ENCODE results near the gene GARIN3. TPM values are rescaled to one million over a fixed set of nuclear protein-coding genes. Genes with fewer than 3 reads are reported as not detected.
"Not testable (repeated sequence)": the region's sequence is repeated elsewhere in the genome, so short reads cannot be mapped to it uniquely, and the experiment has no call there.

Gene GARIN3
- total and polyA plus RNA-seq, 2 donors (not counting 1 experiment from before 2014, with no cell fraction given) = not detected

- Histone ChIP-seq H4K20me1 (ENCODE audit: control insufficient read depth, extremely low read depth, insufficient read depth, low read length) (no peaks in the 10 kb centered on the region), H3K79me2 (ENCODE audit: control insufficient read depth, insufficient read depth, low read length) (no peaks in the 10 kb centered on the region), H3K4me2 (ENCODE audit: extremely low read depth, insufficient read depth, low read length) (no peak overlapping the region), H3K4me1 (ENCODE audit: control insufficient read depth, extremely low read depth, insufficient read depth, low read length) (no peaks in the 10 kb centered on the region), H2AFZ (ENCODE audit: low read length) (no peak overlapping the region), H3K36me3 (ENCODE audit: control insufficient read depth, insufficient read depth, low read length) (no peaks in the 10 kb centered on the region), H3K9me3 (ENCODE audit: control insufficient read depth, insufficient read depth, low read depth, low read length) (no peaks in the 10 kb centered on the region), H3K27ac (ENCODE audit: insufficient read depth, low read length) (no peak overlapping the region), H3K27me3 (ENCODE audit: control insufficient read depth, insufficient read depth, low read length) (no peaks in the 10 kb centered on the region), H3K9ac (ENCODE audit: insufficient read depth, low read length) (no peak overlapping the region), H3K4me3 (replicated peaks in 1 of 4; ENCODE audit: control extremely low read depth in 1 of 4, insufficient read depth in 1 of 4, low read depth in 3 of 4, low read length in 4 of 4) (no peak overlapping the region)
- no peak for DNase-seq (ENCODE audit: low read depth in 2 of 2)
- TF ChIP-seq CTCF (conservative IDR thresholded peaks at IDR 0.05 in 1 of 2, IDR thresholded peaks at IDR 0.05 in 1 of 2; ENCODE audit: low read depth in 1 of 2, low read length in 2 of 2) (no peak), EZH2 (IDR thresholded peaks at IDR 0.05; ENCODE audit: low read length, missing control alignments) (no peak)
Observed at GRCh38 chr5:157214415-157214814, 48.4 kb upstream of the GARIN3 start.

DNA sequence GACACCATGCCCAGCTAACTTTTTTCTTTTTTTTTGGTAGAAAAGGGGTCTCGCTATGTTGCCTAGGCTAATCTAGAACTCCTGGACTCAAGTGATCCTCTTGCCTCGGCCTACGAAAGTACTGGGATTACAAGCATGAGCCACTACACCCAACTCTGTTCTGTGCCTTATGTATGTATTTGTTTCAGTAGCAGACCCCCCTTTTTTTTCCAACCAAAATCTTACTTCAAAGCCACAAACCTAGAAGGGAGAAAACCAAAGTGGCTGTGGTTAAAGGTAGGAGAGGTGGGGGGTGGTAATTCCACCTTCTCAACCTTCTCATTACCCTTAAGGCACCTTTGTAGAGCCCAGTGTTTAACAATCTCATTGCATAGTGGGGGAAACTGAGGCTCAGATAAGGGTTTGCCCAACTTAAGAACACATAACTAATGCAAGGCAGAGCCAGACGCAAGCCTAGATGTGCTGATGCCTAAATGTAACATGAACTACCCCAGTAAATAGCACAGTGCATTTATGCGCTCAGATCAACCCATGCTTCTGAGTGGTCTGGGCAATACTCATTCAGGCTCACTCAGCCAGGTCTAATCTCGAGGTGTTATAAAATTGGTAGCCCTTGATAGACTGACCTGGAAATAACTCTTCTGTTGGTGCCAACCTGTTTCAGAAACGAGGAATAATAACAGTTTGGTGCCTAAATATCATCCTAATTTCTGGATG is 47.6 kb upstream of the GARIN3 start:
- Histone ChIP-seq H3K4me2 (ENCODE audit: extremely low read depth, insufficient read depth, low read length) (no peak overlapping the region), H3K4me3 (replicated peaks in 1 of 4; ENCODE audit: control extremely low read depth in 1 of 4, insufficient read depth in 1 of 4, low read depth in 3 of 4, low read length in 4 of 4) (no peak overlapping the region)

DNA sequence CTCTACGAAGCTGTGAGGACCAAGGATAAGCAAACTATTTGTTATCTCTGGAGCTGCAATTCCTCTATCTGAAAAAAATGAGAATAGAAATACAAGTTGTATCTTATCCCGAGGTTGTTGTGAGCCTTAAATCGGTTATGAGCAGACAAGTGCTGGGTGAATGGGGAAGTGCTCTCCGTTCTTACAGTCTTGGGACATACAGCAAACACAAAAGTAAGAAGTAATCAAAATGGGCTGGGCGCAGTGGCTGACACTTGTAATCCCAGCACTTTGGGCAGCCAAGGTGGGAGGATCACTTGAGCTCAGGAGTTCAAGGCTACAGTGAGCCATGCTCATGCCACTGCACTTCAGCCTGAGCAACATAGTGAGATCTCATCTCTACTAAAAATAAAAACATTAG is 46.2 kb upstream of the GARIN3 start:
- Histone ChIP-seq H3K4me3 (replicated peaks in 1 of 4; ENCODE audit: control extremely low read depth in 1 of 4, insufficient read depth in 1 of 4, low read depth in 3 of 4, low read length in 4 of 4) (no peak overlapping the region), H3K79me2 (ENCODE audit: control insufficient read depth, insufficient read depth, low read length) (no peaks in the 10 kb centered on the region), H3K4me2 (ENCODE audit: extremely low read depth, insufficient read depth, low read length) (no peak overlapping the region), H3K27ac (ENCODE audit: insufficient read depth, low read length) (no peak overlapping the region), H3K27me3 (ENCODE audit: control insufficient read depth, insufficient read depth, low read length) (no peaks in the 10 kb centered on the region), H3K4me1 (ENCODE audit: control insufficient read depth, extremely low read depth, insufficient read depth, low read length) (no peaks in the 10 kb centered on the region), H3K9ac (ENCODE audit: insufficient read depth, low read length) (no peak overlapping the region), H2AFZ (ENCODE audit: low read length) (no peak overlapping the region), H4K20me1 (ENCODE audit: control insufficient read depth, extremely low read depth, insufficient read depth, low read length) (no peaks in the 10 kb centered on the region), H3K36me3 (ENCODE audit: control insufficient read depth, insufficient read depth, low read length) (no peaks in the 10 kb centered on the region), H3K9me3 (ENCODE audit: control insufficient read depth, insufficient read depth, low read depth, low read length) (no peaks in the 10 kb centered on the region)
- TF ChIP-seq CTCF (conservative IDR thresholded peaks at IDR 0.05 in 1 of 2, IDR thresholded peaks at IDR 0.05 in 1 of 2; ENCODE audit: low read depth in 1 of 2, low read length in 2 of 2) = no peak
- no peak for TF ChIP-seq EZH2 (IDR thresholded peaks at IDR 0.05; ENCODE audit: low read length, missing control alignments)
- DNase-seq (ENCODE audit: low read depth in 2 of 2) = no peak

More for the DNA sequence above, 47.6 kb upstream of the GARIN3 start:
- Histone ChIP-seq H3K79me2 (ENCODE audit: control insufficient read depth, insufficient read depth, low read length) (no peaks in the 10 kb centered on the region), H3K27me3 (ENCODE audit: control insufficient read depth, insufficient read depth, low read length) (no peaks in the 10 kb centered on the region), H3K27ac (ENCODE audit: insufficient read depth, low read length) (no peak overlapping the region), H2AFZ (ENCODE audit: low read length) (no peak overlapping the region), H4K20me1 (ENCODE audit: control insufficient read depth, extremely low read depth, insufficient read depth, low read length) (no peaks in the 10 kb centered on the region), H3K36me3 (ENCODE audit: control insufficient read depth, insufficient read depth, low read length) (no peaks in the 10 kb centered on the region), H3K4me1 (ENCODE audit: control insufficient read depth, extremely low read depth, insufficient read depth, low read length) (no peaks in the 10 kb centered on the region), H3K9ac (ENCODE audit: insufficient read depth, low read length) (no peak overlapping the region), H3K9me3 (ENCODE audit: control insufficient read depth, insufficient read depth, low read depth, low read length) (no peaks in the 10 kb centered on the region)
- no peak for DNase-seq (ENCODE audit: low read depth in 2 of 2)
- TF ChIP-seq CTCF (conservative IDR thresholded peaks at IDR 0.05 in 1 of 2, IDR thresholded peaks at IDR 0.05 in 1 of 2; ENCODE audit: low read depth in 1 of 2, low read length in 2 of 2) (no peak), EZH2 (IDR thresholded peaks at IDR 0.05; ENCODE audit: low read length, missing control alignments) (no peak)

- not testable (repeated sequence) for H3K4me3 ChIP-seq (replicated peaks in 1 of 4; ENCODE audit: control extremely low read depth in 1 of 4, insufficient read depth in 1 of 4, low read depth in 3 of 4, low read length in 4 of 4); H3K79me2 ChIP-seq (ENCODE audit: control insufficient read depth, insufficient read depth, low read length); H3K9me3 ChIP-seq (ENCODE audit: control insufficient read depth, insufficient read depth, low read depth, low read length); H3K4me1 ChIP-seq (ENCODE audit: control insufficient read depth, extremely low read depth, insufficient read depth, low read length); H3K27me3 ChIP-seq (ENCODE audit: control insufficient read depth, insufficient read depth, low read length); H3K27ac ChIP-seq (ENCODE audit: insufficient read depth, low read length); H4K20me1 ChIP-seq (ENCODE audit: control insufficient read depth, extremely low read depth, insufficient read depth, low read length); H3K9ac ChIP-seq (ENCODE audit: insufficient read depth, low read length); H2AFZ ChIP-seq (ENCODE audit: low read length); H3K36me3 ChIP-seq (ENCODE audit: control insufficient read depth, insufficient read depth, low read length); H3K4me2 ChIP-seq (ENCODE audit: extremely low read depth, insufficient read depth, low read length)
- DNase-seq (ENCODE audit: low read depth in 2 of 2) = peak in 1 of 2 donors; percentile 5
Observed at GRCh38 chr5:157210652-157211051, 44.6 kb upstream of the GARIN3 start.

Data from fibroblast of lung (primary cell).